Breast epithelium (tissue), 3 donors: ENCODE data around the gene SLC35A4.

Source experiments
- POLR2A ChIP-seq: fragments of 450-650 bp; IDR thresholded peaks from one replicate; pipeline ENCODE4 v1.6.1; 2016; ENCODE audit warnings: antibody characterized with exemption, mild to moderate bottlenecking, moderate library complexity
- POLR2AphosphoS5 ChIP-seq, 3 donors: sonication (generic); formaldehyde crosslinking; IDR thresholded peaks; one replicate each; pipeline ENCODE4 v1.6.1; 2017; ENCODE audit warnings: antibody characterized with exemption in 3 of 3
- TF ChIP-seq, protein P1 (sequence below), 3 donors: fragments of 450-650 bp; IDR thresholded peaks; one replicate each; pipeline ENCODE4 v1.5.1; 2016 to 2017; ENCODE audit warnings: antibody characterized with exemption in 3 of 3, mild to moderate bottlenecking in 3 of 3, moderate library complexity in 3 of 3

- TF ChIP-seq, protein P1, sequence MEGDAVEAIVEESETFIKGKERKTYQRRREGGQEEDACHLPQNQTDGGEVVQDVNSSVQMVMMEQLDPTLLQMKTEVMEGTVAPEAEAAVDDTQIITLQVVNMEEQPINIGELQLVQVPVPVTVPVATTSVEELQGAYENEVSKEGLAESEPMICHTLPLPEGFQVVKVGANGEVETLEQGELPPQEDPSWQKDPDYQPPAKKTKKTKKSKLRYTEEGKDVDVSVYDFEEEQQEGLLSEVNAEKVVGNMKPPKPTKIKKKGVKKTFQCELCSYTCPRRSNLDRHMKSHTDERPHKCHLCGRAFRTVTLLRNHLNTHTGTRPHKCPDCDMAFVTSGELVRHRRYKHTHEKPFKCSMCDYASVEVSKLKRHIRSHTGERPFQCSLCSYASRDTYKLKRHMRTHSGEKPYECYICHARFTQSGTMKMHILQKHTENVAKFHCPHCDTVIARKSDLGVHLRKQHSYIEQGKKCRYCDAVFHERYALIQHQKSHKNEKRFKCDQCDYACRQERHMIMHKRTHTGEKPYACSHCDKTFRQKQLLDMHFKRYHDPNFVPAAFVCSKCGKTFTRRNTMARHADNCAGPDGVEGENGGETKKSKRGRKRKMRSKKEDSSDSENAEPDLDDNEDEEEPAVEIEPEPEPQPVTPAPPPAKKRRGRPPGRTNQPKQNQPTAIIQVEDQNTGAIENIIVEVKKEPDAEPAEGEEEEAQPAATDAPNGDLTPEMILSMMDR (IDR thresholded peaks at IDR 0.05) = peak in 2 of 3 donors; percentile 12 to 30
- TF ChIP-seq POLR2A (peak; percentile 67), POLR2AphosphoS5 (IDR thresholded peaks at IDR 0.05) (peak; percentile 93 to 98 (median 95))
These were observed at the start of gene SLC35A4, which contains the start of gene APBB3 for GRCh38 chr5:140564196-140565023.
